ENCODE measurements around the gene GMDS.

The GMDS gene

GRCh38 chr6:1720620-1721322 is 524.6 kb downstream of the GMDS start:
- H3K9me3 ChIP-seq (ENCODE audit: control insufficient read depth in 2 of 2, low read length in 2 of 2): no peaks in the 10 kb centered on the region
- no peak overlapping the region for H3K4me3 ChIP-seq (ENCODE audit: low read length in 2 of 2)
- H3K27ac ChIP-seq (ENCODE audit: low read depth in 2 of 2, low read length in 2 of 2): no peak overlapping the region
- H3K4me1 ChIP-seq (ENCODE audit: control insufficient read depth in 2 of 2, insufficient read depth in 2 of 2, low read length in 2 of 2): peaks cover 0 to 8% of the 10 kb centered on the region in 2 donors
- H3K9ac ChIP-seq (ENCODE audit: low read depth in 1 of 2, low read length in 2 of 2): no peak overlapping the region
- H3K36me3 ChIP-seq (ENCODE audit: control insufficient read depth in 2 of 2, insufficient read depth in 2 of 2, low read length in 2 of 2): peaks cover 1 to 3% of the 10 kb centered on the region in 2 donors
- H3K27me3 ChIP-seq (ENCODE audit: control insufficient read depth in 2 of 2, insufficient read depth in 2 of 2, low read length in 2 of 2): no peaks in the 10 kb centered on the region

- Histone ChIP-seq H3K36me3 (ENCODE audit: control insufficient read depth in 2 of 2, insufficient read depth in 2 of 2, low read length in 2 of 2) (peaks cover 0 to 5% of the 10 kb centered on the region in 2 donors), H3K9me3 (ENCODE audit: control insufficient read depth in 2 of 2, low read length in 2 of 2) (no peaks in the 10 kb centered on the region), H3K4me3 (ENCODE audit: low read length in 2 of 2) (no peak overlapping the region), H3K27me3 (ENCODE audit: control insufficient read depth in 2 of 2, insufficient read depth in 2 of 2, low read length in 2 of 2) (no peaks in the 10 kb centered on the region), H3K9ac (ENCODE audit: low read depth in 1 of 2, low read length in 2 of 2) (no peak overlapping the region), H3K27ac (ENCODE audit: low read depth in 2 of 2, low read length in 2 of 2) (no peak overlapping the region), H3K4me1 (ENCODE audit: control insufficient read depth in 2 of 2, insufficient read depth in 2 of 2, low read length in 2 of 2) (peaks cover 0 to 4% of the 10 kb centered on the region in 2 donors)
Measured at GRCh38 chr6:1719922-1720321, 525.5 kb downstream of the GMDS start.

GRCh38 chr6:1716868-1717267 is 528.5 kb downstream of the GMDS start:
- no peaks in the 10 kb centered on the region for H3K9me3 ChIP-seq (ENCODE audit: control insufficient read depth in 2 of 2, low read length in 2 of 2)
- no peaks in the 10 kb centered on the region for H3K27me3 ChIP-seq (ENCODE audit: control insufficient read depth in 2 of 2, insufficient read depth in 2 of 2, low read length in 2 of 2)
- H3K36me3 ChIP-seq (ENCODE audit: control insufficient read depth in 2 of 2, insufficient read depth in 2 of 2, low read length in 2 of 2): peaks cover 2 to 5% of the 10 kb centered on the region in 2 donors
- no peak overlapping the region for H3K4me3 ChIP-seq (ENCODE audit: low read length in 2 of 2)
- H3K4me1 ChIP-seq (ENCODE audit: control insufficient read depth in 2 of 2, insufficient read depth in 2 of 2, low read length in 2 of 2): no peaks in the 10 kb centered on the region
- no peak overlapping the region for H3K9ac ChIP-seq (ENCODE audit: low read depth in 1 of 2, low read length in 2 of 2)
- no peak overlapping the region for H3K27ac ChIP-seq (ENCODE audit: low read depth in 2 of 2, low read length in 2 of 2)

DNA sequence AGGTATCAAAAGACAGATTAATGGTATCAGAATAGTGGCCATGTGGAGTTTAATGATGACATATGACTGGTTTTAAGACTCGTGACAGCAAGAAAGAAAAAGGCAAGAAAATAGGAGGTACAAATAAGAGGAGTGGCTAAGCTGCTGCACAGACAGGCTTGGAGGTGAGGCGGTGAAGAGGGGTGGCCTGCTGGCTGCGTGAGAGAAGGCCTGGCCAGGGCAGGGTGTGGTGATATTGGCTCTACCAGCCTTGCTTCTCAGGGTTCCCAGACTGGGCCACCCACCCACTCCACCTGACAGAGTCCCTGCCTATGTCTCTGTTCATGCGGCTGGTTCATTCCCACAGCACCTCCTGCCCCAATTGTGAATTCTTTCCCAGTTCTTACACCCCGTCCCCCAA is 529.0 kb downstream of the GMDS start:
- Histone ChIP-seq H3K9ac (ENCODE audit: low read depth in 1 of 2, low read length in 2 of 2) (no peak overlapping the region), H3K36me3 (ENCODE audit: control insufficient read depth in 2 of 2, insufficient read depth in 2 of 2, low read length in 2 of 2) (peaks cover 2 to 5% of the 10 kb centered on the region in 2 donors), H3K27me3 (ENCODE audit: control insufficient read depth in 2 of 2, insufficient read depth in 2 of 2, low read length in 2 of 2) (no peaks in the 10 kb centered on the region), H3K4me3 (ENCODE audit: low read length in 2 of 2) (no peak overlapping the region), H3K4me1 (ENCODE audit: control insufficient read depth in 2 of 2, insufficient read depth in 2 of 2, low read length in 2 of 2) (no peaks in the 10 kb centered on the region), H3K27ac (ENCODE audit: low read depth in 2 of 2, low read length in 2 of 2) (no peak overlapping the region), H3K9me3 (ENCODE audit: control insufficient read depth in 2 of 2, low read length in 2 of 2) (no peaks in the 10 kb centered on the region)

GRCh38 chr6:1715336-1715735 is 530.1 kb downstream of the GMDS start:
- H3K27ac ChIP-seq (ENCODE audit: low read depth in 2 of 2, low read length in 2 of 2): no peak overlapping the region
- no peaks in the 10 kb centered on the region for H3K27me3 ChIP-seq (ENCODE audit: control insufficient read depth in 2 of 2, insufficient read depth in 2 of 2, low read length in 2 of 2)
- H3K9ac ChIP-seq (ENCODE audit: low read depth in 1 of 2, low read length in 2 of 2): no peak overlapping the region
- H3K4me3 ChIP-seq (ENCODE audit: low read length in 2 of 2): no peak overlapping the region
- no peaks in the 10 kb centered on the region for H3K4me1 ChIP-seq (ENCODE audit: control insufficient read depth in 2 of 2, insufficient read depth in 2 of 2, low read length in 2 of 2)
- H3K9me3 ChIP-seq (ENCODE audit: control insufficient read depth in 2 of 2, low read length in 2 of 2): no peaks in the 10 kb centered on the region
- peaks cover 4 to 5% of the 10 kb centered on the region in 2 donors for H3K36me3 ChIP-seq (ENCODE audit: control insufficient read depth in 2 of 2, insufficient read depth in 2 of 2, low read length in 2 of 2)

DNA sequence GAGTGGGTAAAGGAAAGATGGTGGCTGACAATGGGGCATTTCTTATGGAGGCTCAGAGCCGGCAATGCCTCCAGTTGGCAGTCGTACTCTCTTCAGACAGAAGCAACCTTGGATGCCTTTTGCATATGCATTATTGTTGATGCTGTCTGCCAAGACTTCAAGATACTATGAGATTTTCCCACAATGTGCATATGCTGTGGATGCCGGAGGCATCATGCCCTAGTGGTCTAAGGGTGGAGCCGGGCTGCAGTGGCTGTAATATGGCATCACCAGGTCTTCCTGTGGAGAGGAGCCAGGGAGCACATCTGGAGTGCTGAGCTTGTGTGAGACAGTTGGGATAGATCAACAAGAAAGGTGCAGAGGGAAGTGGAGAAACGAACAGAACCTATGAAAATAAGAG is 530.8 kb downstream of the GMDS start:
- H3K9me3 ChIP-seq (ENCODE audit: control insufficient read depth in 2 of 2, low read length in 2 of 2): no peaks in the 10 kb centered on the region
- H3K4me3 ChIP-seq (ENCODE audit: low read length in 2 of 2): no peak overlapping the region
- H3K27me3 ChIP-seq (ENCODE audit: control insufficient read depth in 2 of 2, insufficient read depth in 2 of 2, low read length in 2 of 2): no peaks in the 10 kb centered on the region
- H3K36me3 ChIP-seq (ENCODE audit: control insufficient read depth in 2 of 2, insufficient read depth in 2 of 2, low read length in 2 of 2): peaks cover 4 to 5% of the 10 kb centered on the region in 2 donors
- H3K9ac ChIP-seq (ENCODE audit: low read depth in 1 of 2, low read length in 2 of 2): no peak overlapping the region
- H3K27ac ChIP-seq (ENCODE audit: low read depth in 2 of 2, low read length in 2 of 2): no peak overlapping the region
- H3K4me1 ChIP-seq (ENCODE audit: control insufficient read depth in 2 of 2, insufficient read depth in 2 of 2, low read length in 2 of 2): no peaks in the 10 kb centered on the region

- no peak overlapping the region for H3K4me3 ChIP-seq (ENCODE audit: low read length in 2 of 2)
- H3K36me3 ChIP-seq (ENCODE audit: control insufficient read depth in 2 of 2, insufficient read depth in 2 of 2, low read length in 2 of 2): peaks cover 3 to 7% of the 10 kb centered on the region in 2 donors
- no peaks in the 10 kb centered on the region for H3K27me3 ChIP-seq (ENCODE audit: control insufficient read depth in 2 of 2, insufficient read depth in 2 of 2, low read length in 2 of 2)
- no peak overlapping the region for H3K27ac ChIP-seq (ENCODE audit: low read depth in 2 of 2, low read length in 2 of 2)
- no peaks in the 10 kb centered on the region for H3K4me1 ChIP-seq (ENCODE audit: control insufficient read depth in 2 of 2, insufficient read depth in 2 of 2, low read length in 2 of 2)
- no peaks in the 10 kb centered on the region for H3K9me3 ChIP-seq (ENCODE audit: control insufficient read depth in 2 of 2, low read length in 2 of 2)
- H3K9ac ChIP-seq (ENCODE audit: low read depth in 1 of 2, low read length in 2 of 2): no peak overlapping the region
Measured at GRCh38 chr6:1713016-1713600, 532.3 kb downstream of the GMDS start.

- H3K9ac ChIP-seq (ENCODE audit: low read depth in 1 of 2, low read length in 2 of 2): no peak overlapping the region
- H3K27ac ChIP-seq (ENCODE audit: low read depth in 2 of 2, low read length in 2 of 2): no peak overlapping the region
- no peak overlapping the region for H3K4me3 ChIP-seq (ENCODE audit: low read length in 2 of 2)
- no peaks in the 10 kb centered on the region for H3K9me3 ChIP-seq (ENCODE audit: control insufficient read depth in 2 of 2, low read length in 2 of 2)
- peaks cover 3 to 7% of the 10 kb centered on the region in 2 donors for H3K36me3 ChIP-seq (ENCODE audit: control insufficient read depth in 2 of 2, insufficient read depth in 2 of 2, low read length in 2 of 2)
- H3K4me1 ChIP-seq (ENCODE audit: control insufficient read depth in 2 of 2, insufficient read depth in 2 of 2, low read length in 2 of 2): no peaks in the 10 kb centered on the region
- no peaks in the 10 kb centered on the region for H3K27me3 ChIP-seq (ENCODE audit: control insufficient read depth in 2 of 2, insufficient read depth in 2 of 2, low read length in 2 of 2)
Measured at GRCh38 chr6:1712451-1712850, 533.0 kb downstream of the GMDS start.

- Histone ChIP-seq H3K27me3 (ENCODE audit: control insufficient read depth in 2 of 2, insufficient read depth in 2 of 2, low read length in 2 of 2) (no peaks in the 10 kb centered on the region), H3K9me3 (ENCODE audit: control insufficient read depth in 2 of 2, low read length in 2 of 2) (no peaks in the 10 kb centered on the region), H3K27ac (ENCODE audit: low read depth in 2 of 2, low read length in 2 of 2) (no peak overlapping the region), H3K9ac (ENCODE audit: low read depth in 1 of 2, low read length in 2 of 2) (no peak overlapping the region), H3K4me3 (ENCODE audit: low read length in 2 of 2) (no peak overlapping the region), H3K4me1 (ENCODE audit: control insufficient read depth in 2 of 2, insufficient read depth in 2 of 2, low read length in 2 of 2) (no peaks in the 10 kb centered on the region), H3K36me3 (ENCODE audit: control insufficient read depth in 2 of 2, insufficient read depth in 2 of 2, low read length in 2 of 2) (peaks cover 3 to 7% of the 10 kb centered on the region in 2 donors)
Measured at GRCh38 chr6:1711136-1711535, 534.3 kb downstream of the GMDS start.

GRCh38 chr6:1709234-1709641 is 536.2 kb downstream of the GMDS start:
- Histone ChIP-seq H3K9me3 (ENCODE audit: control insufficient read depth in 2 of 2, low read length in 2 of 2) (no peaks in the 10 kb centered on the region), H3K9ac (ENCODE audit: low read depth in 1 of 2, low read length in 2 of 2) (no peak overlapping the region), H3K4me1 (ENCODE audit: control insufficient read depth in 2 of 2, insufficient read depth in 2 of 2, low read length in 2 of 2) (no peaks in the 10 kb centered on the region), H3K27ac (ENCODE audit: low read depth in 2 of 2, low read length in 2 of 2) (no peak overlapping the region), H3K4me3 (ENCODE audit: low read length in 2 of 2) (no peak overlapping the region), H3K36me3 (ENCODE audit: control insufficient read depth in 2 of 2, insufficient read depth in 2 of 2, low read length in 2 of 2) (peaks cover 0 to 7% of the 10 kb centered on the region in 2 donors), H3K27me3 (ENCODE audit: control insufficient read depth in 2 of 2, insufficient read depth in 2 of 2, low read length in 2 of 2) (no peaks in the 10 kb centered on the region)
